NCI-H2196 (cell line): ENCODE data around the gene DENND2A.
"Not testable (repeated sequence)": the region's sequence is repeated elsewhere in the genome, so short reads cannot be mapped to it uniquely, and the experiment has no call there.

ENCODE experiments used
- DNase-seq: peaks from one replicate; lab custom pipeline; 2025; ENCODE audit not compliant: unreplicated experiment; lab: John Stamatoyannopoulos, UW

Gene DENND2A

GRCh38 chr7:140517546-140518369, 122.9 kb downstream of the DENND2A start:
- DNase-seq, result peak; percentile 90

DNA sequence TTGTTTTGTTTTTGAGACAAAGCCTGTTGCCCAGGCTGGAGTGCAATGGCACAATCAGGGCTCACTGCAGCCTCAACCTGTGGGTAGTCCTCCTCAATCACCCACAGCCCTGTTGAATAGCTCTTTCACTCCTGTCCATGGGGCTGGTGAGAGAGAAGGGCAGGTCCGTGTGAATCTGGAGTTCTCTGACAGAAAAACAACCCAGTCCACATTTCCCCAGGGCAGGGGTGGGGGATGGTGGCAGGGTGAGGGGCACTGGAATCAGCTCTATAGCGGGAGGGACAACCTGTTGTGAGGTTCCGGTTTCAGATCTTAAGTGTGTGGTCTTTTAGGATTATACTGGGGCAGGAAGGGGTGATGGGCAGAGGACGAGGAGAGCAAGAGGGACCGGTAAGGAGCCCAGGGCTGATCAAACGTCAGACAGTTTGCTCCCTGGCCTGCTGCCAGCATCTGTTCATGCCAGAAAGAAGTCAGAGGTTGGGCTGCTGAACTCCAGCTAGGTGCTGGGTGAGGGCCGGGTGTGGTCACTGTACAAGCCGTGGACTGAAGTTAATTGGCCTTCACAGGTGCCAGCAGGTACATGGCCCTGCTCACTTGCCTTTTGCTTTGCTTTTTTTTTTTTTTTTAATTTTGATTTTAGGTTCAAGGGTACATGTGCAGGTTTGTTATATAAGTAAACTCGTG, 128.2 kb downstream of the DENND2A start:
- DNase-seq, result peak; percentile 90

GRCh38 chr7:140509789-140510188, 130.8 kb downstream of the DENND2A start:
- peak; percentile 13 for DNase-seq

DNA sequence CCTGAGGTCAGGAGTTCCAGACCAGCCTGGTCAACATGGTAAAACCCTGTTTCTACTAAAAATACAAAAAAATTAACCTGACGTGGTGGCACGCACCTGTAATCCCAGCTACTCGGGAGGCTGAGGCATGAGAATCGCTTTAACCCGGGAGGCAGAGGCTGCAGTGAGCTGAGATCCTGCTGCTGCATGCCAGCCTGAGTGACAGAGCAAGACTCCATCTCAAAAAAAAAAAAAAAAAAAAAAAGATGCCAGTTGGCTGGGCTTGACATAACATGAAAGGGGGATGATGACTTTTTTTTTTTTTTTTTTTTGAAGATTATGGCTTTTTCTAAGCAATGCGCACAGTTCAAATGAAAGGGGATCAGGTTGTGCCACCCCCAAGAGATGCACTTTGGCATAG, 133.1 kb downstream of the DENND2A start:
- DNase-seq, result not testable (repeated sequence)

DNA sequence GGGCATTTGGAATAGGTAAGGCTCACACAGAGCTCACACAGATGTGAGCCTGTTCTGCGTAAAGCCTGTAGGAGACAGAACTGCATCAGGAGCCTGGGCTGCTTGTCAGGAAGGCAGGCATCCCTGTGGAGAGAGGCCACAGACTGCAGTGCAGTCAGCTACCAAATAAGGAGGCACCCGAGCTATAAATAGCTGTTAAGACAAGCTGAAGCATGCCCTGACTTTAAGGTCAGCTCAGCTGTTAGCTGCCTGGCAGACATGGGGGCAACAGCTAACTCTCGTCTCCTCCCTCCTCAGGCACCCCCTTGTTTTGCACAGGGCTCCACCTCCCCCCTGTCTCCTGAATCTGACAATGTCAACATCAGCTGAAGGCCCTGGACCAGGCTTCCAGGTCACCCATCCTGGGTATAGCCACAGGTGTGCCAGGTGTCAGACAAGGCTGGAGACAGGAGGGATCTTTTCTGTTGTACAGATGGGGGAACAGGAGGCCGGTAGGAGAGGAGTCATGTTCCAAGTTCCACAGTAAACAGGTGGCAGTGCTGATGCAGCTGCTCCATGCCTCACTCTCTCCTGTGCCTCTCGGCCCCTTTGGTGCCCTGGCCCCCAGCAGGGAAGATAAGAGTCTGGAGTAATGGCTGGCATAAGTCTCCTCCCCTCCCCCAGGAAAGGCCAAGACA, 133.7 kb downstream of the DENND2A start:
- DNase-seq, result peak; percentile 94

- peak; percentile 76 for DNase-seq
Observed at GRCh38 chr7:140501966-140502365, 138.6 kb downstream of the DENND2A start.

- not testable (repeated sequence) for DNase-seq
Observed at GRCh38 chr7:140497807-140498206, 142.8 kb downstream of the DENND2A start.

GRCh38 chr7:140497241-140497769, 143.3 kb downstream of the DENND2A start:
- DNase-seq, result no peak

GRCh38 chr7:140495514-140496097, 145.0 kb downstream of the DENND2A start:
- no peak for DNase-seq

DNA sequence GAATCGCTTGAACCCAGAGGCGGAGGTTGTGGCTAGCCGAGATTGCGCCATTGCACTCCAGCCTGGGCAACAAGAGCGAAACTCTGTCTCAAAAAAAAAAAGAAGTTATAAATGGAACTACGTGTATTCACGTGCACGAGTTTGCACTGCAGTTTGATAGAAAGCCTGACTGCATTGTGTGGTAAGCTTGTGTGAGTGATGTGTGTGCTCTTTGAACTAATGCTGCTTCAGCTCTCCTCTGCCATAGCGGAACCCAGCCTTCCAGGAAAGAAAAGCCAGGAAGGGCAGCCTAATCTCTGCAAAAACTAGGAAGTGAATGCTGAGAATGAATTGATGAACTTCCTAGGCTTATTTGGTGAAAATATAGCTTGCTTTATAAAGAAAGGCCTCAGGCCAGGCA, 145.7 kb downstream of the DENND2A start:
- DNase-seq, result no peak

DNA sequence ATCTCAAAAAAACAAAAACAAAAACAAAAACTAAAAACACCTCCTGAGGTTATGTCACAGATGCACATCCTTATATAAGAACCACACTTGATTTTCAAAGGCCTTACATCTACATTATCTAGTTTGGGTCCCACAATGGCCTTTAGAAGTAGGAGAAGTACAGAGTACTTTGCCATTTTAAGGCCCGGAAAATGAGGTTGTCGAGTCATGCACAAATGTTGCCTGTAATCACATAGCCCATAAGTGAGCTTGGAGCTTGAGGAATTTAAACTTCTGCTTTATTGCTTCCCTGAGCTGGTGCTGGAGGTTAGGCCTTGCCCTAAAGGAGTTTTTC, 151.6 kb downstream of the DENND2A start:
- no peak for DNase-seq

- DNase-seq, result no peak
Observed at GRCh38 chr7:140485500-140486265, 154.9 kb downstream of the DENND2A start.

GRCh38 chr7:140484951-140485499, 155.6 kb downstream of the DENND2A start:
- DNase-seq, result no peak

DNA sequence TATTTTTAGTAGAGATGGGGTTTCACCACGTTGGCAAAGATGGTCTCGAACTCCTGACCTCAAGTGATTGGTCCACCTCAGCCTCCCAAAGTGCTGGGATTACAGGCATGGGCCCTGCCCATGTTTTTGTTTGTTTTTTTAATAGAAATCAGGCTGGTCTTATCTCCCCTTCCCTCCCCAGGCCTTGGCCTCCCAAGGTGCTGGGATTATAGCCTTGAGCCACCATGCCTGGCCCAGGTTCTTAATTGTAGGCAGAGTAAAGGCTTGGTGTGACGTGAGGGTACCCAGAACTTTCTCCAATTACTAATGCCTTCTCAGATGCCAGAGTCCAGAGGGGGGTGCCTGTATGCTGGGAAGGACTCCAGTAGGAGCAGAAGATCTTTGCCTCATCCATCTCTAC, 156.1 kb downstream of the DENND2A start:
- no peak for DNase-seq

DNA sequence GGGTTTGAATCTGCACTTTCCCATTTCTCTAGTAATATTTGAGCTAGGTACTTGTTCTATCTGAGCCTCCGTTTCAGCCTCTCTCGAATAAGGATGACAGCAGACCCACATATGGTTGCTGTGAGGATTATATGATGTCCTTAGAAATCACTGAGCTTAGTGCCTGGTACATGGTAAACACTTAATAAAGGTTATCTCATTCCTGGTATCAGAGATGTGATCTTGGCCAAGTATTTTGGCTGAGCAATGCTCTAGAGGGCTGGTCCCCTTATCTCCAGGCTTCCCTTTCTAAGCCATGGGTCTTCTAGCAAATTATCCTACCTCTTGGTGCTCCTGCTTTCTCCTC, 160.9 kb downstream of the DENND2A start:
- DNase-seq, result no peak

- peak; percentile 99 for DNase-seq
Observed at GRCh38 chr7:140479062-140479738, 161.4 kb downstream of the DENND2A start, which contains the start of gene MKRN1. Gene MKRN1 (minus strand): TSS chr7:140479505. CDS start chr7:140479344, 161 bp downstream.

DNA sequence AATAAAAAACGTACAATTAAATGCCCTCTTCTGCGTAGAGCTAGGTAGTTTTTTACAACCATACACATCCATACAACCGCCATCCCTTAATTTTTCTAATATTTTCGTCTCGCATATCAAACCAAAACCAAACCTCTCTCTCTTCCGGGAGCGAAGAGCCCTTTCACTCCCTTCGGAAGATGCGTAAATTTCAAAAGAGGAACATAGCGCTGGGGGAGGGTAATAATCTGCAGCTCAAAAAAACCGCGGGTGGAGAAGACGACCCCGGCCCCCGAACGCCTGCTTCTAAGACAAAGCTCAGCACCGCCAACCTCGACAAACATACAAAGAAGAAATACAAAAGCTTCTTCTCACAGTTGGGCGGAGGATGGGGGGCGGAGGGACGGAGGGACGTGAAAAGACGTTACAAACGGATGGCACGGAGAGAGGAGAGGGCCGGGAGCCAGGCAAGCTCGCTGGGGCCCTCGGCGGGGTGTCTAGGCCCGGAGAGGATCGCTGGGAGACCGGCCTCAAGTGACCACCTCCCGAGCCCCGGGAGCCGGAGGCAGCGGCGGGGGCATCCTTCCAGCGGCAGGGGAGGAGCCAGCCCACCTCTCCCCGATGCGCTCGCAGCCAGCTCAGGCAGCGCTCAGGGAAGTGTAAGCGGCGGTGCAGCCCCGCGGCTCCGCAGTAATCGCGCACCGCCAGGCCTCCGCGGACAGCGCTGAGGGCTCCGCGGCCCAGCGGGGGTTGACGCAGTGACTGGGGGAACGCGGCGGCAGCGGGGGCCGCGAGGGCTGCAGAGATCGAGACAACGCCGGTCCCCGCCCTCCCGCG, 162.2 kb downstream of the DENND2A start:
- DNase-seq, result peak; percentile 40

DNA sequence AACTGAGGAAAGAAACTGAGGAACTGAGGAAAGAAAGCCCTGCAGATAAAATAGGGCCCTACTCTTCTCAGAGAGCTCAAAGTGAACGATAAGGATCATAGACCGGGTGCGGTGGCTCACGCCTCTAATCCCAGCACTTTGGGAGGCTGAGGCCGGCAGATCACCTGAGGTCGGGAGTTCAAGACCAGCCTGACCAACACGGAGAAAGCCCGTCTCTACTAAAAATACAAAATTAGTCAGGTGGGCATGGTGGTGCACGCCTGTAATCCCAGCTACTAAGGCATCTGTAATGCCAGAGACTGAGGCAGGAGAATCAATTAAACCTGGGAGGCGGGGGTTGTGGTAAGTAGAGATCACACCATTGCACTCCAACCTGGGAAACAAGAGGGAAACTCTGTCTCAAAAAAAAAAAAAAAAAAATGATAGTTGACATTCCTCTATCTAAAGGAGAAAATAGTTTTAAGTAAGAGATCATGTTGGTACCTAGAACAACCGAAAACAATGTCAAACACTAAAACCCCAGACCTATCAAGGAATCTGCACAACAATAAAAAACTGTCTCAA, 163.8 kb downstream of the DENND2A start:
- DNase-seq, result no peak
